HEK293 (cell line): ENCODE measurements around the gene GIPC1.
A peak's percentile ranks its signal among the peaks of the same experiment; 100 is the strongest.
"Not testable (repeated sequence)": the region's sequence is repeated elsewhere in the genome, so short reads cannot be mapped to it uniquely, and the experiment has no call there.

ENCODE experiments used
- CTCF ChIA-PET: fragments of 350-600 bp; formaldehyde crosslinking; extraction: SDS; loops from one replicate; lab custom pipeline; 2021; ENCODE audit warnings: antibody characterized with exemption; lab: Yijun Ruan, JAX
- POLR2A ChIA-PET: fragments of 300-600 bp; formaldehyde crosslinking; extraction: SDS; loops from one replicate; lab custom pipeline; 2020; ENCODE audit warnings: antibody characterized with exemption, inconsistent platforms; lab: Yijun Ruan, JAX
- H3K27ac ChIP-seq: fragments of 200-500 bp; sonication (Bioruptor generic); 2 replicates; pipeline ENCODE4 v1.5.1; 2014; ENCODE audit warnings: low read depth, low read length, control low read depth, inconsistent platforms; ENCODE audit errors: extremely low read depth
- H3K36me3 ChIP-seq, 2 experiments: fragments of 200-500 bp in 1 of 2; sonication (Bioruptor generic) in 1 of 2; 1 replicate in 1 of 2; 2 replicates in 1 of 2; pipeline ENCODE4 v1.5.1; 2014 to 2017; ENCODE audit warnings: inconsistent platforms in 2 of 2, low read length in 2 of 2; ENCODE audit not compliant: control insufficient read depth in 2 of 2, insufficient read depth in 1 of 2
- H3K4me1 ChIP-seq: fragments of 200-500 bp; sonication (Bioruptor generic); 2 replicates; pipeline ENCODE4 v1.5.1; 2014; ENCODE audit warnings: mild to moderate bottlenecking, low read length, inconsistent platforms; ENCODE audit not compliant: control insufficient read depth, insufficient read depth
- H3K4me3 ChIP-seq: 2 replicates; pipeline ENCODE4 v1.5.1; 2011; ENCODE audit warnings: low read depth, mild to moderate bottlenecking, control low read depth, low read length, moderate library complexity
- H3K9me3 ChIP-seq: fragments of 200-500 bp; sonication (Bioruptor generic); 2 replicates; pipeline ENCODE4 v1.5.1; 2014; ENCODE audit warnings: low read depth, low read length, inconsistent platforms; ENCODE audit not compliant: control insufficient read depth, insufficient read depth
- EGR2 ChIP-seq: fragments of 450-650 bp; formaldehyde crosslinking; IDR thresholded peaks from 2 replicates; pipeline ENCODE4 v1.5.1; 2016; ENCODE audit warnings: low read depth, missing biosample characterization, missing genetic modification characterization
- OSR2 ChIP-seq: fragments of 450-650 bp; formaldehyde crosslinking; IDR thresholded peaks from 2 replicates; pipeline ENCODE4 v1.5.1; 2016; ENCODE audit warnings: missing biosample characterization, missing genetic modification characterization
- PATZ1 ChIP-seq: fragments of 450-650 bp; formaldehyde crosslinking; IDR thresholded peaks from 2 replicates; pipeline ENCODE4 v1.5.1; 2016; ENCODE audit warnings: missing biosample characterization, missing genetic modification characterization
- RBAK ChIP-seq: fragments of 450-650 bp; formaldehyde crosslinking; IDR thresholded peaks from 2 replicates; pipeline ENCODE4 v1.5.1; 2016; ENCODE audit warnings: missing biosample characterization, missing genetic modification characterization
- SCRT2 ChIP-seq: fragments of 450-650 bp; formaldehyde crosslinking; IDR thresholded peaks from 2 replicates; pipeline ENCODE4 v1.5.1; 2016; ENCODE audit warnings: missing biosample characterization, missing genetic modification characterization
- ZBTB20 ChIP-seq: fragments of 450-650 bp; formaldehyde crosslinking; IDR thresholded peaks from 2 replicates; pipeline ENCODE4 v1.5.1; 2016; ENCODE audit warnings: missing biosample characterization, missing genetic modification characterization
- ZBTB49 ChIP-seq: fragments of 450-650 bp; formaldehyde crosslinking; IDR thresholded peaks from 2 replicates; pipeline ENCODE4 v1.5.1; 2016; ENCODE audit warnings: missing biosample characterization, missing genetic modification characterization, low read depth
- ZNF10 ChIP-seq: fragments of 450-650 bp; formaldehyde crosslinking; IDR thresholded peaks from 2 replicates; pipeline ENCODE4 v1.5.1; 2017; ENCODE audit warnings: missing biosample characterization, missing genetic modification characterization
- ZNF121 ChIP-seq: fragments of 450-650 bp; formaldehyde crosslinking; IDR thresholded peaks from 2 replicates; pipeline ENCODE4 v1.5.1; 2016; ENCODE audit warnings: missing biosample characterization, missing genetic modification characterization
- ZNF146 ChIP-seq: fragments of 450-650 bp; formaldehyde crosslinking; IDR thresholded peaks from 2 replicates; pipeline ENCODE4 v1.5.1; 2016; ENCODE audit warnings: missing biosample characterization, missing genetic modification characterization
- ZNF175 ChIP-seq: fragments of 450-650 bp; formaldehyde crosslinking; IDR thresholded peaks from 2 replicates; pipeline ENCODE4 v1.5.1; 2016; ENCODE audit warnings: missing biosample characterization, missing genetic modification characterization
- ZNF18 ChIP-seq: fragments of 450-650 bp; formaldehyde crosslinking; IDR thresholded peaks from 2 replicates; pipeline ENCODE4 v1.5.1; 2016; ENCODE audit warnings: missing biosample characterization, missing genetic modification characterization
- ZNF223 ChIP-seq: fragments of 450-650 bp; formaldehyde crosslinking; IDR thresholded peaks from 2 replicates; pipeline ENCODE4 v1.5.1; 2016; ENCODE audit warnings: missing biosample characterization, missing genetic modification characterization
- ZNF24 ChIP-seq: fragments of 450-650 bp; formaldehyde crosslinking; IDR thresholded peaks from 2 replicates; pipeline ENCODE4 v1.5.1; 2016; ENCODE audit warnings: missing biosample characterization, missing genetic modification characterization
- ZNF266 ChIP-seq: fragments of 450-650 bp; formaldehyde crosslinking; IDR thresholded peaks from 2 replicates; pipeline ENCODE4 v1.5.1; 2016; ENCODE audit warnings: missing biosample characterization, missing genetic modification characterization, low read depth
- ZNF335 ChIP-seq: fragments of 450-650 bp; formaldehyde crosslinking; conservative IDR thresholded peaks from 2 replicates; pipeline ENCODE4 v1.5.1; 2016; ENCODE audit warnings: missing biosample characterization, missing genetic modification characterization
- ZNF354C ChIP-seq: fragments of 450-650 bp; formaldehyde crosslinking; IDR thresholded peaks from 2 replicates; pipeline ENCODE4 v1.5.1; 2016; ENCODE audit warnings: missing biosample characterization, missing genetic modification characterization, low read depth, borderline replicate concordance
- ZNF366 ChIP-seq: fragments of 450-650 bp; formaldehyde crosslinking; conservative IDR thresholded peaks from 2 replicates; pipeline ENCODE4 v1.5.1; 2016; ENCODE audit warnings: missing biosample characterization, missing genetic modification characterization
- ZNF37A ChIP-seq: fragments of 450-650 bp; IDR thresholded peaks from 2 replicates; pipeline ENCODE4 v1.5.1; 2018; ENCODE audit warnings: missing biosample characterization, missing genetic modification characterization
- ZNF76 ChIP-seq: fragments of 450-650 bp; formaldehyde crosslinking; IDR thresholded peaks from 2 replicates; pipeline ENCODE4; 2016; ENCODE audit warnings: low read depth, missing biosample characterization, missing genetic modification characterization, borderline replicate concordance
- ZNF776 ChIP-seq: fragments of 450-650 bp; formaldehyde crosslinking; IDR thresholded peaks from 2 replicates; pipeline ENCODE4 v1.5.0; 2017; ENCODE audit warnings: missing biosample characterization, missing genetic modification characterization, borderline replicate concordance
- ZSCAN5A ChIP-seq: fragments of 450-650 bp; formaldehyde crosslinking; IDR thresholded peaks from 2 replicates; pipeline ENCODE4 v1.5.1; 2016; ENCODE audit warnings: missing biosample characterization, missing genetic modification characterization

GIPC1 gene

GRCh38 chr19:14542711-14543328, 46.9 kb upstream of the GIPC1 start (continued):
- 0 out of 2 replicates have a peak, but pooled peaks have one; percentile 18 for TF ChIP-seq EGR2 (tag by site-specific recombination)
- TF ChIP-seq PATZ1 (tag by site-specific recombination): no peak
- TF ChIP-seq ZNF10 (tag by site-specific recombination): no peak
- TF ChIP-seq ZNF335 (tag by site-specific recombination): 0 out of 2 replicates have a peak, but pooled peaks have one; percentile 19
- no peak for TF ChIP-seq ZNF146 (tag by site-specific recombination)
- no peak for TF ChIP-seq ZNF366
- TF ChIP-seq ZBTB20 (tag by site-specific recombination): 0 out of 2 replicates have a peak, but pooled peaks have one; percentile 24
- no peak for TF ChIP-seq RBAK (tag by site-specific recombination)
- TF ChIP-seq, all 188 proteins: peak for 5

- peak; percentile 90 for TF ChIP-seq ZNF121
- ChIA-PET POLR2A (interaction anchor here (1.0 kb wide), 1 partner anchor 23 kb away, joined by 4 read pairs; the partner anchor contains the start of gene DNAJB1), CTCF (interaction anchor here (0.6 to 0.9 kb wide), 3 partner anchors 12 to 70 kb away, joined by 3 read pairs; no protein-coding TSS in a partner anchor)
- H3K9me3 ChIP-seq, H3K4me1 ChIP-seq, H3K36me3 ChIP-seq, H3K4me3 ChIP-seq, H3K27ac ChIP-seq: not testable (repeated sequence)
Observed at GRCh38 chr19:14541979-14542378, 46.1 kb upstream of the GIPC1 start.

- peaks cover 2% of the 10 kb centered on the region; the same call in 1 of the 2 replicates for H3K4me1 ChIP-seq
- no peak overlapping the region for H3K27ac ChIP-seq
- peaks cover 3 to 9% of the 10 kb centered on the region in 2 experiments; a peak in 2 of 3 replicates for H3K36me3 ChIP-seq
- no peak overlapping the region for H3K4me3 ChIP-seq
- CTCF ChIA-PET: interaction anchor here (0.6 to 1.0 kb wide), 7 partner anchors 14 to 1163 kb away, joined by 3 to 7 read pairs (median 3); partner anchors contain the start of gene NDUFB7
- no peaks in the 10 kb centered on the region for H3K9me3 ChIP-seq
- POLR2A ChIA-PET: no interaction called here
- TF ChIP-seq SCRT2 (tag by site-specific recombination) (no peak), ZNF266 (tag by site-specific recombination) (no peak), ZNF354C (tag by site-specific recombination) (no peak), ZNF76 (tag by site-specific recombination) (no peak), OSR2 (tag by site-specific recombination) (no peak), ZNF776 (tag by site-specific recombination) (no peak), PATZ1 (tag by site-specific recombination) (no peak), ZNF18 (tag by site-specific recombination) (no peak), ZNF175 (tag by site-specific recombination) (no peak), ZNF24 (tag by site-specific recombination) (no peak), ZNF223 (tag by site-specific recombination) (no peak), ZSCAN5A (no peak), ZBTB49 (tag by site-specific recombination) (no peak), ZNF37A (tag by site-specific recombination) (no peak)
Observed at GRCh38 chr19:14540741-14541525, 45.0 kb upstream of the GIPC1 start.
